Fibroblast of mammary gland (primary cell): ENCODE measurements around the gene EEF2K.

Source experiments
- DNase-seq: peaks from one replicate; pipeline ENCODE4 v3.0.0-alpha.2; 2010; ENCODE audit warnings: low read depth
- H3K4me3 ChIP-seq: 2 replicates; pipeline ENCODE4 v1.5.1; 2011; ENCODE audit warnings: low read depth, mild to moderate bottlenecking, low read length, moderate library complexity; ENCODE audit not compliant: control insufficient read depth
- TF ChIP-seq, protein P1 (sequence below): conservative IDR thresholded peaks from 2 replicates; pipeline ENCODE4 v1.5.1; 2011; ENCODE audit warnings: low read depth, low read length, inconsistent platforms; ENCODE audit not compliant: control insufficient read depth, insufficient read depth

The EEF2K gene

DNA sequence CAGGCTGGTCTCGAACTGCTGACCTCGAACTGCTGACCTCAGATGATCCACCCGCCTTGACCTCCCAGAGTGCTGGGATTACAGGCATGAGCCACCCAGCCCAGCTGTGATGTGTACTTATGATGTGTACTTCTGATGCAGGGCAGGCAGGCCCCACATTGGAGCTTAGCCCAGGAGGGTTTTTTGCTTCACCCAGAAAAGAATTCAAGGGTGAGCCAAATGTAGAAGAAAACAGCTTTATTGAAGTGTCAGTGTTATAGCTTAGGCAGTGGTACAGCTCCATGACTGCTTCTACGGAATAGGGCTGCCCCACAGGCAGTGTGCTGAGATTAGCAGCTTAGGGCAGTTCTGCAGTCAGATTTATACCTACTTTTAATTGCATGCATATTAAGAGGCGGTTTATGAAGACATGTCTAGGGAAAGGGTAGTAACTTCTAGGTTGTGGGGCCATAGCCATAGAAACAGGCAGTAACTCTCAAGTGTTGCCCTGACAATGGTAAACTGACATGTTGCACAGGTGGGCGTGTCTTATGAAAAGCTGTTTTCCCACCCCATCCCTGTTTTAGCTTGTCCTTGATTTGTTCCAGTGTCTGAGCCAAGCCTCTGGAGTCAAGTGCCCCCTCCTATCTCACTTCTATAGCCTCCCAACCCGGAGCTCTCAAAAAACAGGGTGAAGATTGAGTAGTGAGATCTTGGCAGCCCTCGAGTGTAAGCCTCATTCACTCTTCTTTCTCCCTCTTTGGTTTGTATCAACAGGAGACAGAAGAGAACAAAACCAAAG, 67.0 kb downstream of the EEF2K start:
- no peak overlapping the region for H3K4me3 ChIP-seq
- TF ChIP-seq, protein P1, sequence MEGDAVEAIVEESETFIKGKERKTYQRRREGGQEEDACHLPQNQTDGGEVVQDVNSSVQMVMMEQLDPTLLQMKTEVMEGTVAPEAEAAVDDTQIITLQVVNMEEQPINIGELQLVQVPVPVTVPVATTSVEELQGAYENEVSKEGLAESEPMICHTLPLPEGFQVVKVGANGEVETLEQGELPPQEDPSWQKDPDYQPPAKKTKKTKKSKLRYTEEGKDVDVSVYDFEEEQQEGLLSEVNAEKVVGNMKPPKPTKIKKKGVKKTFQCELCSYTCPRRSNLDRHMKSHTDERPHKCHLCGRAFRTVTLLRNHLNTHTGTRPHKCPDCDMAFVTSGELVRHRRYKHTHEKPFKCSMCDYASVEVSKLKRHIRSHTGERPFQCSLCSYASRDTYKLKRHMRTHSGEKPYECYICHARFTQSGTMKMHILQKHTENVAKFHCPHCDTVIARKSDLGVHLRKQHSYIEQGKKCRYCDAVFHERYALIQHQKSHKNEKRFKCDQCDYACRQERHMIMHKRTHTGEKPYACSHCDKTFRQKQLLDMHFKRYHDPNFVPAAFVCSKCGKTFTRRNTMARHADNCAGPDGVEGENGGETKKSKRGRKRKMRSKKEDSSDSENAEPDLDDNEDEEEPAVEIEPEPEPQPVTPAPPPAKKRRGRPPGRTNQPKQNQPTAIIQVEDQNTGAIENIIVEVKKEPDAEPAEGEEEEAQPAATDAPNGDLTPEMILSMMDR = no peak
- DNase-seq = peak; percentile 38

DNA sequence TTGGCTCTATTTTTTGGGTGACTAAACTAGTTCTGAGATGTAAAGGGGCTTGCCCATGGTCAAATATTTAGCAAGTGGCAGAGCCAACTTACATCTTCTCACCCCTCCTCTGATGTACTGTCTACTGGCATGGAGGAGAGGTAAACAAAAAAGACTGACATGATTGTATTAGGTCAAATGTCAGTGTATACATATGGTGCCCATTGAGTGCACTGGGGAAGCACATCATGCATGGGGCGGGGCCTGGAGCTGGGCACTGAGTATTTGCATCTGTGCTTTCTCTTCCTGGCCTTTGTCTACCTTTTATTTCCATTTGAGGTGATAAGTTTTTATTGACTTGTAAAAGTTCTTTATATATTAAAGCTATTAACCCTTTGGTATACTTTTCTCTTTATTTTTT, 68.8 kb downstream of the EEF2K start:
- no peak for DNase-seq
- TF ChIP-seq, protein P1 = no peak
- H3K4me3 ChIP-seq = no peak overlapping the region

DNA sequence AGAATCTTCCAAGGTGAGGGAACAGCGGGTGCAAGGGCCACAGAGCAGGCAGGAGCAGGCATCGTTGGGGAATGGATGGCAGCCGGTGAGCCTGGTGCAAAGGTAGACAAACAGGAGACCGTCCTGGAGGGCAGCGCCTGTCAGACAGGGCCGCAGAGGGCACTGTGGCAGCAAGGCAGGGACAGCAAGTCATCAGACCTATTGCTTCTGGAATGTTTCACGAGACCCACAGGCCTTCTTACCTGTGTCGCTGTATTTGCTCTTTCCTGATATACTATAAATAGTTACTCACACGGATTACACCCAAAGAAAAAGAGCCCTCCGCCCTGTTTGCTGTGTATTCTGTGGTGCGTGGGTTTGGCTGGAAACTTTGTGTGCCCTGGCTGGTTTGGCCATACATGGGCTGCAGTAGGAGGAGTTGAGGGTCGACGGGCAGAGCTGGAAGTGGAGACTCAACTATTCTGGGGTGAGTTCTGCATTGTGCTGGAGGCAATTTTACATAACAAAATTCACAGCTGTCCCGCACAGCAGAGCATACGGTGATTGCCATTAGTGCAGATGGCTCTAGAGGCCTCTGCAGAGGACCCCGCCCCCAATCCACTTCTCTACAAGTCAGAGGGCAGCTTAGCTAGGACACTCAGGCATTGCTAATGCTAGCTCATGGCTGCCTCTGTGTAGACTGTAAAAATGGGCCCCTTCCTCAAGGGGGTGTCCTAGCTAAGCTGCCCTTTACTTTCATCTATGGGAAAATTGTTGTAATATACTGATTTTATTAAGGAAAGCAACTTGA, 72.6 kb downstream of the EEF2K start:
- H3K4me3 ChIP-seq = no peak overlapping the region
- no peak for DNase-seq
- TF ChIP-seq, protein P1 = no peak

DNA sequence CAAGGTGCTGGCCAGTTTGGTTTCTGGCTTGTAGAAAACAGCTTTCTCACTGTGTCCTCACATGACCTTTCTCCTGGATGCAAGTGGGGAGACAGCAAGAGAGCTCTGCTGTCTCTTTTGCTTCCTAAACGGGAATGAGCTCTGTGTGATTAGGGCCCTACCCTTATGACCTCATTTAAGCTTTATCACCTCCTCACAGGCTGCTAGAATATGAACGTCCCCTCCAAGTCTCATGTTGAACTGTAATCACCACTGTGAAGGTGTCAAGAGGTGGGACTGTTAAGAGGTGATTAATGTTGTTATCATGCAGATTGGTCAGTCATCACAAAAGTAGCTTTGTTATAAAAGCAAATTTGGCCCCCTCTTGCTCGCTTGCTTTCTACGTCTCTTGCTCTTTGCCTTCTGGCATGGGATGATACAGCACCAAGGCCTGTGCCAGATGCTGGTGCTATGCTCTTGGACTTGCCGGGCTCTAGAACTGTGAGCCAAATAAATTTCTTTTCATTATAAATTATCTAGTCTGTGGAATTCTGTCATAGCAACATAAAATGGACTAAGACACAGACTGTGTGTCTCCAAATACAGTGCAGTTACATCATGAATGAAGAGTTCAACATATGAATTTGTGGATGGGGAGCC, 76.3 kb downstream of the EEF2K start:
- TF ChIP-seq, protein P1 = no peak
- no peak overlapping the region for H3K4me3 ChIP-seq
- DNase-seq = no peak

DNA sequence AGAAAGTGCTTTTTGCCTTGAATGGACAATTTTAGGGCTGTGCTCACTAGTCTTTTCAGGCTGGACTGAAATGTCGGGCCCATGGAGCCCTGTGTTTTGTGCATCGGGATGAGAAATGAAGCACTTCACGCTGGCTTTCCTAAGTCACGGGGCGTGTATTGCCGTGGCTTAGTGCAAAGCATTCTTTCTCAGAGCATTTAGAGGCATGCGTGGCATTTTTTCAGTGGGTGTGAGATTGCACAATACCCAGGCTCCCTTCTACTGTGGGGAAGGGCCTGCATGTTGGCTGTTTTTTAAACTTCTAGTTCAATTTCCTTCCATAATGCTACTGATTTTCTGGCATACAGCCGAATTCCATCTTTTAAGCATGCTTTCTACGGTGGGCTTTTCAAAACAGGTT, 78.6 kb downstream of the EEF2K start:
- TF ChIP-seq, protein P1 = no peak
- peak; percentile 26 for DNase-seq

DNA sequence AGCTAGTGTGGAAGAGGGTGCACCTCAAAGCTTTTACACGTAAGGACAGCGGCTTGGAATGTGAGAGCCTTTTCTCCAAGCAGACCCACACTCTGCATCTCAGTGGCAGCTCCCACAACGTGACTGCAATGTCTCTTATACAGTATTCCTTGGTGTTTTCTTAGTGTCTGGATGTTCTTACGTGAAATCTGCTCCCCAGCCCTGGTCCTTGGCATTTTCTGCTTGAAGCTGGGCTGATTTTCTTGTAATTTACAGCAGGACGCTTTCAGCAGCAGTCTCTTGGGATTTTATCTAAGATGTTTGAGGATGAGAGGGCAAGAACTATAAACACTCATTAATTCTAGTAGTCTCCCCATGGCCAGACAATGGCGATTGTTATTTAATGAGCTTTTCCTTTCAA, 79.0 kb downstream of the EEF2K start:
- peak; percentile 14 for DNase-seq
- H3K4me3 ChIP-seq = no peak overlapping the region
- TF ChIP-seq, protein P1 = no peak

More for the DNA sequence above, 78.6 kb downstream of the EEF2K start:
- no peak overlapping the region for H3K4me3 ChIP-seq
